ENCODE data around the gene PDE11A.

Gene PDE11A

DNA sequence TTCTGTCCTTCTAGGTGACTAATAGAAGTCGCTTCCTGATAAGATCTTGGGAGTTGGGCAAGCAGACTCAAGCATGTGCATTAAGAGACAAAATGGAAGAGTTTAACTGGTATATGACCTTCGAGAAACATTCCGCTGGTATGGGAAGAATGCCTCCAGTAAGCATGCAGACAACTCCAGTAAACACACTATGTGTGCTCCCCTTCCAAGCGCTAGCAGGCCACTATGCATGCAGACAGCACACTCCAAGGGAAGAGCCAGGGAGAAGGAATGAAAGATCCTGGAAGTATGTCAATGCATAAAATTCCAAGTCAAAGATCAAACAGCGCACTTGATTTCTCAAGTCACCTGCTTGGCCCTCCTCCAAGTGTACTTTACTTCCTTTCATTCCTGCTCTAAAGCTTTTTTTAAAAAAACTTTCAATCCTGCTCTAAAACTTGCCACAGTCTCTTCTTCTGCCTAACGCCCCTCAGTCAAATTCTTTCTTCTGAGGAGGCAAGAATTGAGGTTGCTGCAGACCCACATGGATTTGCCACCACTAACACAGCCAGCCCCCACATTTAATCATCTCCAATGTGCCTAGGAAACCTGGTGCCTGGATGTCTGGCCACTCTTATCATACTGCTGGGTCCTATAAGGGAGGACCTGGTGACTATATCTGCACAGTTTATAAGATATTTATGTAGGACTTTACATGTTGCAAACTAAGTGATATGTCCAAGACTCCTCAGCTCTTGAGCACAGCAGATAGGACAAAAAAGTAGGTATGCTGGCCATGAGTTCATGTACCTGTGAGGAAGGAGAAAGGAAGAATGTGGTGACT, 239.8 kb downstream of the PDE11A start:
- TF ChIP-seq SPI1 (IDR thresholded peaks at IDR 0.05; ENCODE audit: low read depth, low read length) (no peak), TAF1 (IDR thresholded peaks at IDR 0.05; ENCODE audit: low read depth, low read length) (no peak), POLR2AphosphoS5 (IDR thresholded peaks at IDR 0.05; ENCODE audit: low read depth, low read length) (no peak), PAX5 (IDR thresholded peaks at IDR 0.05; ENCODE audit: insufficient read depth, low read length, severe bottlenecking) (no peak)
- no peak for FAIRE-seq
- DNase-seq (ENCODE audit: insufficient read length, low spot score), result no peak

DNA sequence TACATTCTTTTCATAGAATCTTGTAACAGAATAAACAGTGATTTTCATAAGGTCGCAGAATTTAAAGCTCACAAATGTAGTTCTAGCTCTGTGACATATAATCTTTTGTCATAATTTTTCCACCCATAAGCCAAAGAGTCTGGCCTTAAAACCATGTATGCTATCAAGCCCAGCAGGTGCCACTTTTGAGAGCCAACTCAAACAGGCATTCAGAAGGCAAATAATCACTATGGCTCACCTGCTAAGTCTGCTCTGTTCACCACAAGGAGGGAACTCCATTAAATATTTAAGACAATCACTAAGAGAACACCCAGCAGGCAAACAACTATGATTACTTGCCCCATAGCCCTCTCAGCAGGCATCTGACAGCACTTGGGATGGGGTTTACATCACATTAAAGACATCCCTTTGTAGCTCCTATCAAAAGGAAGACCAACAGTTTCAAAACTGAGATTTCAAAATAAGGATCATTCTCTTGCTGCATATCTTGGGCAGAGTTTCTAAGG, 241.6 kb downstream of the PDE11A start:
- FAIRE-seq, result no peak
- TF ChIP-seq POLR2A (IDR thresholded peaks at IDR 0.05; ENCODE audit: low read depth, low read length) (no peak), POLR2AphosphoS5 (IDR thresholded peaks at IDR 0.05; ENCODE audit: low read depth, low read length) (no peak), TAF1 (IDR thresholded peaks at IDR 0.05; ENCODE audit: low read depth, low read length) (no peak)
- DNase-seq (ENCODE audit: insufficient read length, low spot score), result no peak

DNA sequence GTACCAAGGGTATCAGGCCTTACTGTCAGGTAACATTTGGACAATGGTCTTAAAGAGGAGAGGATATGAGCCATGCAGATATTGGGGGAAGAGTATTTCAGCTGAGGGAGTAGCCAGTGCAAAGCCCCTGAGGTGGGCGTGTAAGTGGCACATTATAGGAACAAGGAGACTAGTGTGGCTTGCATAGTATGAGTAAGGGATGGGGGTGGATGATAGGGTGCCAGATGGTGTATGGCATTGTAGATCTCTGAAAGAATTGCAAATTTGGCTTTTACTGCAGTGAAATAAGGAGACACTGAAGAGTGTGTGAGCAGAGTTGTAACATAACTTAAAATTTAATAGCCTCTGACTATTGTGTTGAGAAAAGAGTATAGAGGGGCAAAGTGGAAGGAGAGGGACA, 244.0 kb downstream of the PDE11A start:
- no peak for FAIRE-seq
- TF ChIP-seq POLR2A (IDR thresholded peaks at IDR 0.05; ENCODE audit: low read depth, low read length) (no peak), POU2F2 (IDR thresholded peaks at IDR 0.05; ENCODE audit: low read depth, low read length) (no peak), TAF1 (IDR thresholded peaks at IDR 0.05; ENCODE audit: low read depth, low read length) (no peak), SPI1 (IDR thresholded peaks at IDR 0.05; ENCODE audit: low read depth, low read length) (no peak), PAX5 (IDR thresholded peaks at IDR 0.05; ENCODE audit: insufficient read depth, low read length, severe bottlenecking) (no peak), POLR2AphosphoS5 (IDR thresholded peaks at IDR 0.05; ENCODE audit: low read depth, low read length) (no peak)
- no peak for DNase-seq (ENCODE audit: insufficient read length, low spot score)

DNA sequence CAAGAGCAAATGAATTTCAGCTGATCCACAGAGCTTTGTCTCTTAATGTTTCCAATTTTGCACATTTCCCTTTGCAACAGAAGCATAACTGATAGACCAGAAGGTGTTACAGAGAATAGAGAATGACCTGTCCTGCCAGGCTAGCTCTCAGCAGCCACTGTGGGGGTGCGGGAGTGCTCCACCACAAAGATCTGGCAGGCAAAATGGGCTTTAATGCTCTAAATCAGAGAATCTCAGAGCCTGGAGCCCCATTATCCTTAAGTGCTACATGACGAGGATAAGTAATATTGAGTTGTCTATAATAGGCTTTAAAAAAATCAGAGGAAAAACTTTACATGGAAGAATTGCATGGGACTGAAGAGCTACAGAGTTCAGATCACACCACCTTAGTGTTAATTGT, 245.7 kb downstream of the PDE11A start:
- FAIRE-seq (no peak), DNase-seq (ENCODE audit: insufficient read length, low spot score) (no peak)
- no peak for TF ChIP-seq POU2F2 (IDR thresholded peaks at IDR 0.05; ENCODE audit: low read depth, low read length)
- TF ChIP-seq POLR2AphosphoS5 (IDR thresholded peaks at IDR 0.05; ENCODE audit: low read depth, low read length), result no peak
- no peak for TF ChIP-seq TAF1 (IDR thresholded peaks at IDR 0.05; ENCODE audit: low read depth, low read length)
- no peak for TF ChIP-seq SPI1 (IDR thresholded peaks at IDR 0.05; ENCODE audit: low read depth, low read length)
- TF ChIP-seq PAX5 (IDR thresholded peaks at IDR 0.05; ENCODE audit: insufficient read depth, low read length, severe bottlenecking), result no peak
- no peak for TF ChIP-seq POLR2A (IDR thresholded peaks at IDR 0.05; ENCODE audit: low read depth, low read length)

DNA sequence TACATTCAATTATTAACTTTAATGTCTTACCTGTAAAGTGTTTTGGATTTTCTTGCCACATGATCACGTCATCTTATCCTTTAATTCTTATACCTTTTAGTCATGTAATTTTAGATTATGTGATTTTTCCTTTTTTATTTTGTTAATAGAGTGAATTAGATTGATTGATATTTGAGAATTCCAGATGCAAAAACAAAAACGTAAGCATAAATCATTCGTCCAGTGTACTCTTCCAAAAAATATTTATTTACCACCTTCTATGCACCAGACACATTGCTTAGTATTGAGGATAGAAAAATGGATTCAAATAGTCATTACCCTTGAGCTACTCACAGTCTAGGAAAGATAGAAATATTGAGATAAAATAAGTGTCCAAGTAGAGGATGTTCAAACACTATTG, 249.6 kb downstream of the PDE11A start:
- DNase-seq (ENCODE audit: insufficient read length, low spot score) (no peak), FAIRE-seq (no peak)
- no peak for TF ChIP-seq POU2F2 (IDR thresholded peaks at IDR 0.05; ENCODE audit: low read depth, low read length)
- TF ChIP-seq TAF1 (IDR thresholded peaks at IDR 0.05; ENCODE audit: low read depth, low read length), result no peak
- no peak for TF ChIP-seq POLR2AphosphoS5 (IDR thresholded peaks at IDR 0.05; ENCODE audit: low read depth, low read length)
- no peak for TF ChIP-seq POLR2A (IDR thresholded peaks at IDR 0.05; ENCODE audit: low read depth, low read length)
- no peak for TF ChIP-seq SPI1 (IDR thresholded peaks at IDR 0.05; ENCODE audit: low read depth, low read length)
- no peak for TF ChIP-seq PAX5 (IDR thresholded peaks at IDR 0.05; ENCODE audit: insufficient read depth, low read length, severe bottlenecking)

DNA sequence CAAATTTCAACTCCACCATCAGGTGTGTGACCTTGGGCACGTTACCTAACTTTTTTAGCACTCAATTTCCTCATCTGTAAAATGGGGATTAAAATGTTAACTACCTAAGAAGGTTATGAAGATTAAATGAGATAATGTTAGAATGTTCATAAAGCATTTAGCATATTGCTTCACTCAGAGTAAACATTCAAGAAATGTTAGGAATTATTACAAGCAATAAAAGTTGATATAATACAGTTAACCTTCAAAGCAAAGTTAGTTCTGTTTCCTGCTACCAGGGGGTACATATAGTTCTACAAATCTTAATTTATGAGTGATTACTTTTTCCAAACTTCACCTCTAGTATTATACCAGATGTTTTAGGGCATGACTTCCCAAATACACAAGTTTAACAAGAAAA, 254.2 kb downstream of the PDE11A start:
- TF ChIP-seq POLR2A (IDR thresholded peaks at IDR 0.05; ENCODE audit: low read depth, low read length) (no peak), TAF1 (IDR thresholded peaks at IDR 0.05; ENCODE audit: low read depth, low read length) (no peak), PAX5 (IDR thresholded peaks at IDR 0.05; ENCODE audit: insufficient read depth, low read length, severe bottlenecking) (no peak), POLR2AphosphoS5 (IDR thresholded peaks at IDR 0.05; ENCODE audit: low read depth, low read length) (no peak), POU2F2 (IDR thresholded peaks at IDR 0.05; ENCODE audit: low read depth, low read length) (no peak), SPI1 (IDR thresholded peaks at IDR 0.05; ENCODE audit: low read depth, low read length) (no peak)
- DNase-seq (ENCODE audit: insufficient read length, low spot score) (no peak), FAIRE-seq (no peak)

DNA sequence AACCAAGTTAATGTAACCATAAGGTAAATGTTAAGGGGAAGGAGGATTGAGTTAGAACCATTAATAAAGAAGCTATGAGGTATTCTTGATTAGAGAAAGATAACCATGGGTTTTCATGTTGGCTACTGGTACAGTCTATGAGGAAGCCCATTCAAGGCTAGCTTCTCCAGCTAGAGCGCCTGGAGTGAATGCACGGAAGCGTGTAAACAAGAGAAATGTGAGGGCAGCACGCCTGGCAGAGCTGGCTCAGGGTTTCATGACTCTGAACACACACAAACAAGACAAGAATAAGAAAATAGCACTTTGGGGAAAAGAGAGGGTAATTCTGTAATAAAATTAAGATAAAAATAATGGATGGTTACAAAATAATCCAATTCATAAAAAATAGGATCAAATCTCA, 255.3 kb downstream of the PDE11A start:
- FAIRE-seq (no peak), DNase-seq (ENCODE audit: insufficient read length, low spot score) (no peak)

DNA sequence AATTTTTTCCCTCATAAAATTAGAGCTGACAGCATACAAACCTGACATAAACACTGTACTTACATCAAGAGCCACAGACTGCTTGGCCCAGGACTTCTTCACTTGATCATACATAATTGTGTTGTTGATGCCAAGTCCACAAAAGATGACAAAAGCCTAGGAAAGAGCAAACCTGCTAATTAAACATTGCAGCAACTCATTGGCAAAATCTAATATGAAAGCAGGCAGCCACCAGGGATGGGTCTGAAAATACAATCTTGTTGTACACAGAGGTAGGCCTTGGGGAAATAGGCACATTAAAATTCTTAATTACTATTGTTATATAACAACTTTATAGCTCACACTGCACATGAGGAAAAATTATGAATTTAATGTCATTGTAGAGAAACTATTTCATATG, 255.8 kb downstream of the PDE11A start:
- DNase-seq (ENCODE audit: insufficient read length, low spot score) (no peak), FAIRE-seq (no peak)
- TF ChIP-seq POLR2AphosphoS5 (IDR thresholded peaks at IDR 0.05; ENCODE audit: low read depth, low read length) (no peak), PAX5 (IDR thresholded peaks at IDR 0.05; ENCODE audit: insufficient read depth, low read length, severe bottlenecking) (no peak), TAF1 (IDR thresholded peaks at IDR 0.05; ENCODE audit: low read depth, low read length) (no peak), POU2F2 (IDR thresholded peaks at IDR 0.05; ENCODE audit: low read depth, low read length) (no peak), POLR2A (IDR thresholded peaks at IDR 0.05; ENCODE audit: low read depth, low read length) (no peak), SPI1 (IDR thresholded peaks at IDR 0.05; ENCODE audit: low read depth, low read length) (no peak)

More for the DNA sequence above, 255.3 kb downstream of the PDE11A start:
- no peak for TF ChIP-seq PAX5 (IDR thresholded peaks at IDR 0.05; ENCODE audit: insufficient read depth, low read length, severe bottlenecking)
- TF ChIP-seq TAF1 (IDR thresholded peaks at IDR 0.05; ENCODE audit: low read depth, low read length), result no peak
- no peak for TF ChIP-seq POLR2A (IDR thresholded peaks at IDR 0.05; ENCODE audit: low read depth, low read length)
- TF ChIP-seq POU2F2 (IDR thresholded peaks at IDR 0.05; ENCODE audit: low read depth, low read length), result no peak
- no peak for TF ChIP-seq POLR2AphosphoS5 (IDR thresholded peaks at IDR 0.05; ENCODE audit: low read depth, low read length)
- no peak for TF ChIP-seq SPI1 (IDR thresholded peaks at IDR 0.05; ENCODE audit: low read depth, low read length)

DNA sequence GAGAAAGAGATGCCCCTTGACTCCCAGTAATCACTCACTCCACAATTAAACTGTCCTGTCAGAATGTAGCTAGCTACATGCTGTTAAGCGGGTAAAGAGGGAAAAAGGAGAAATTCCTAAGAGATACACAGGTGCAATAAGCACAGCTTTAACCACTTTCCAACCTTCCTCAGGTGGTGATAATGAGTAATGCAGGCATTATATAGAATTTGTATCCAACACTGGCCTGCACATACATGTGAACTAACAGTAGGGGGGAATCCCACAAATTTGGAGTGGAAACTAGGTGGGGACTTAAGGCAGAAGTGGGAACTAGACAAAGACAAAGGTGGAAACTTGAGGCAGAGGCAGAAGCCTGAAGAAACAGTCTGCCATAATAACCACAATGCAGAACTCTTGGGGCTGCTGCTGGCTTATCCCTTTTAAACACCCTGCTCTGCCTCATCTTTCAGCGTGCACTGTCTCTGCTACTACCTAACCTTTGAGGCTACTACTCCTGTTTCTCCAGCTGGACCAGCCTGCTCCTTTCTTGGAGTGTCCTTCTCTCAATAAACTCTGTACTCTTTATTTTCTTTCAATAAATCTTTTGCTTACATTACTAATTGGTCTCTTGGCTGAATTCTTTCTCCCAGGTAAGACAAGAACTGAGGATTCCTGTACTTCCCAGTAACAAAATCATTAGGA, 259.7 kb downstream of the PDE11A start:
- FAIRE-seq (no peak), DNase-seq (ENCODE audit: insufficient read length, low spot score) (no peak)
- TF ChIP-seq POLR2A (IDR thresholded peaks at IDR 0.05; ENCODE audit: low read depth, low read length) (no peak), SPI1 (IDR thresholded peaks at IDR 0.05; ENCODE audit: low read depth, low read length) (no peak), POU2F2 (IDR thresholded peaks at IDR 0.05; ENCODE audit: low read depth, low read length) (no peak), TAF1 (IDR thresholded peaks at IDR 0.05; ENCODE audit: low read depth, low read length) (no peak), POLR2AphosphoS5 (IDR thresholded peaks at IDR 0.05; ENCODE audit: low read depth, low read length) (no peak), PAX5 (IDR thresholded peaks at IDR 0.05; ENCODE audit: insufficient read depth, low read length, severe bottlenecking) (no peak)
